LHCN-M2 (cell line): Measurements from ENCODE around the gene FTCDNL1. TPM values are rescaled to one million over a fixed set of nuclear protein-coding genes. Genes with fewer than 3 reads are reported as not detected.

Experiments used
- DNase-seq: peaks from one replicate; pipeline ENCODE4 v3.0.0-alpha.2; 2012; ENCODE audit warnings: low read depth
- total RNA-seq: library from RNA; depleted of rRNA; stranded (reverse); fragments of >200 nt; gene quantifications from 2 replicates; pipeline ENCODE4 v1.2.3, GENCODE V29; 2014; rRNA removed

Gene FTCDNL1
- total RNA-seq, 1 experiment from 2014 or later, result 0.75 TPM

DNA sequence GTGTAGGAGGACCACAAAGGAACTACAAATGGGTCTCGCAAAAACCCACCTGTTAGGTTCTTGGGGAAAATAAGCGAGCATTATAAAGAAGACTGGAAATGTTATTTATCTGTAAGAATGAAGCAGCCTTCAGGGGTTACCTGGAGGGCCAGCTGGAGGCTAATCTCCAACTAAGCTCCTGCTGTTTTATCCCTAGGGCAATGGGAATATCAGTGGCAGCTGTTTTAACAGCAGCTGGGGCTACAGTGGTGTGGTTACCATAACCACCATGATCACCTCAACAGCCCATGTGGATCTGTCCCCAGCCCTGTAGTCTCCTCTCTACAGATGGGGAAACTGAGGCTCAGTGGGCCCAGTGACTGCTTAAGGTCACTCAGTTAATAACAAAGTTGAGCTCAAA is 108.1 kb downstream of the FTCDNL1 start:
- DNase-seq, result no peak

DNA sequence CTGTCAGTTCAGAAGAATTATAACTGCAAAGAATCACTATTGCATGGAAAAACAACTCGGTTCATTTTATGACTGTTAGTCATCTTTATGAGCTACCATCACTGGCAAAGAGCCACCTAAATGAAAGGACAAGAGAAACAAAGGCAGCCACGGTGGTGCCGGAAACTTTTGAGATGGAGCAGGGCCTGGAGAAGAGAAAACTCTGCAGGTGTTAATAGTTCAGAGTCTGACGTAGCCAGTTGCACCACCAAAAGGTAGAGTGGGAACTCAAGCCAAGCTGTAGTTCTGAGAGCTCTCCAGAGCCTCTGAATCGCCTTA is 110.9 kb downstream of the FTCDNL1 start:
- DNase-seq, result no peak

DNA sequence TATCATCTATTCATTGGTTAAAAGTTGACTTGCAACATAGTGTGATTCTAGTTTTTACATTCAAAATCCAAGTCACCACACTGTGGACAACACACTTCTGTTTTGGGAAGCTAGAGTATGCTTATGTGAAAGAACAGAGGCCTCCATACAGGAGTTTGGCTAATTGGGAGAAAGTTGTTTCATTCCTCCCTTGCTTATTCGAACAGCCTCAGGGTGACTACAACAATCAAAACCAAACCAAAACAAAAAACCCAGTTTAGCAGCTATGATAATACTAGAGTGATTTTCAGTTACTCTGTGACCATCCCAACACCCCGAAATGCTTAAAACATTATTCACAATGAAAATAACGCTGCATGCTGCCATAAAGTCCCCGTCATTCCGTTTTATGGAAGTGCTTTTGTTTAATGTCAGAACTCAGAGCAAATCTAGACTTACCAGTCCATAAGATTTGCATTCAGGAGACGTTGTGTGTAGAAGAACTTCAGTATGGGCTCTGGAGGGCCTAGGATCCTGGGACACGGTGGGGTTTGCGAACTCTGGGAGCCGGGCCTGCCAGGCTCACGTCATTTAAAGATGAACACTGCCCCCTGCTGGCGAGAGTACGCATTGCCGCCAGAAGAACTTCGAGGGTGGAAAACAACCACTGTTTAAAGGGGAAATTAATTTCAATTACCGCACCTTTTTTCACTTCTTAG is 111.4 kb downstream of the FTCDNL1 start:
- DNase-seq, result peak; percentile 48

DNA sequence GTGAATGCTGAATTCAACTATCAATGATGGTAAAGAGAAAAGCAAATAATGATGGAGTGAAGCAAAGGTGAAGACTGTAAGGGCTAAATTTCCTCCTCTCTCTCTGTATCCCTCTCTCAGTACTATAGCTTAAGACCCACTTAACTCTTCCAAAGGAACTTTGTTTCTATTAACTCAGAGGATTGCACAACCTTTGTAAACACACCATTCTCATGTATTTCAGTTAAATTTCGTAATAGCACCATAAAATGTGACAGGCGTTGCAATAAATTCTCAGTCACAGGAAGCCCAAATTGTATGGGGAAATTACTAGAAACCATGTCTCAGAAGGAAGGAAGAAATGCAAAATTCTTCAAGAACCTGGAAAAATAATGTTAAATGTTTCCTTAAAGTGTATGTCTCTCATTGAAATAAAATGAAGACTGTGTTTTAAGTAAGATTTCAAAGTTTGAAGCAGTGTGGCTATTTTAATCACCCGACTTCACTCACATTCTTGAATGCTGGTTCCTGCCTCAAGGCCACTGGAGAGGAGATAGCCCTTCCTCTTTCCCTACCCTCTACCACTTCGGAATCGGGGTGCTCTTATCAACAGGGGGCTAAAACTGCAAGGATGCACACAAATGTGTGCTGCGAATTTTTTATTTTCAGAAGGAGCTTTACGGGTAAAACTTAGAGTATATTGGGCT is 112.1 kb downstream of the FTCDNL1 start:
- peak; percentile 34 for DNase-seq

DNA sequence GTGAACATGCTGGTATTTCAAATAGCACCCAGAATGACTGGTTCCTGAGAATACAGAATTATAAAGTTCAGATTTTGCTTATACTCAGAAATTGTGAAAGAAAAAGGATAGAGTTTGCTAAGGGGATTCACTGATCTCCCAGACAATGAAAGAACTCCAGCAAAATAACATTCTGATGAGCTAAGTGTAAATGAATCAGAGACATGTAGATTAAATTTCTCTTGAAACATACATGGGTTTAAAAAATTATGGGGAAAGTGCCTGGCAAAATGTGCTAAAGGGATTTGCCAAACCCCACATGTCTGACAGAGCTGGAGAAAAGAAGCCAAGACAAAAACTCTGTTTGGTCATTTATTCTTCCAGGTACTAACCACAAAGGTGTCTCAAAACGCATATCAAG is 116.3 kb downstream of the FTCDNL1 start:
- no peak for DNase-seq

DNA sequence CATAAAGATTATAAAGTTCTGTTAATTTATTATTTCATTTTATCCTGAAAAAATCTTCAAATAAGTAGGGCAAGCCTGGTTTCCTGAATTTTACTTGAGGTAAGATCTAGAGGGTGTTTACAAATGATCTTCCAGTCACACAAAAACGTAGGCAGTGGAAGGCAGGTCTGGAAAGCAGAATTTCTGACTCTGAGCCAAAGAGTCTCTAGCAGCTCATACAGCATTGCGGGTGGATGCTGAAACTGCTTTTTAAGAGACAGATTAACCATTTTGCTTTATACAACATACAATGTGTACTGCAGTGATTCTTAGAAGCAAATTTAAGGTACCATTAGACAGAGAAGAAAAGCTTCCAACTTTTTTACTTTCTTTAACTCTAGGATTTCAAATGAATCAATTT is 117.0 kb downstream of the FTCDNL1 start:
- no peak for DNase-seq

DNA sequence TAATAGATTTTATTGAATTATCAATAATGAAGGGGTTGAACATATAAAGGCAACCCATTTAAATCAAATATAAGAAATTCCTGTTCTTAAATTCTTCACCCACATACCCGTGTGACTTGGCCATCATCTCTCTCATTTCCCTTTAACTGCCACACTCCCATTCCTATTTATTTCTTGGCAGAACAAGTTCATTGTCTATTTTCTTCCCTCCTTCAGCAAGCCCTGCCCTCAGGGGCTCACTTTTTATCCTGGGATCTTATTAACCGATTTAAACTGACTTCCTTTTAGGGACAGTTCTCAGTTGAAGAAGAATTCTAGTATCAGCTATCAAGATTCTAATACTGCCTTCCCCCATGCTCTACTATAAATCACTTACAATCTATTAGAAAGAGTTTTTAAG is 123.2 kb downstream of the FTCDNL1 start:
- no peak for DNase-seq

DNA sequence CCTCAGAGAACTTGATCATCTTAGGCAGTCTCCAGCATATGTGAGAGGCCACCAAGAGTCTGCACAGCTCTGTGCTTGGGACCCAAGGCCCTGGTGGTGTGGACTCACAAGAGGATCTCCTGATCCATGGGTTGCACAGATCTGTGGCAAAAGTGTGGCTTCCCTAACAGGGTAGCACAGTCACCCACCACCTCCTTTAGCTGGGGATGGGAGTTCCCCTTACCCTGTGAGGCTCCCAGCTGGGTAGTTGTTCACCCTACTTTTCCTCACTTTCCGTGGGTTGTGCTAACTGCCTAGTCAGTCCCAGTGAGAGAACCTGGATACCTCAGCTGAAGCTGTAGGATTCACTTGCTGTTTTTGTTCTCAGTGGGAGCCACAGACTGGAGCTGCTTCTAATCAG is 123.7 kb downstream of the FTCDNL1 start:
- no peak for DNase-seq

DNA sequence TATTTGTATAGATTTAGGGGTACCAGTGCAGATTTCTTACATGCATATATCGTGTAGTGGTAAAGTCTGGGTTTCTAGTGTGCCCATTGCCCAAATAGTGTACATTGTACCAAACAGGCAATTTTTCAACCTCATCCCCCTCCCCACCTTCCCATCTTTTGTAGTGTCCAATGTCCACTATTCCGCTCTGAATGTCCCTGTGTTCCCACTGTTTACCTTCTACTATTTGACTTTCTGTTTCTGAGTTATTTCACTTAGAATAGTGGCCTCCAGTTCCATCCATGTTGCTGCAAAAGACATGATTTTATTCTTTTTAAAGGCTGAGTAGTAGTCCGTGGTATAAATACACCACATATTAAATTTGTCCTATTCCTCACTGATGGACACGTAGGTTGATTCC is 132.9 kb downstream of the FTCDNL1 start:
- no peak for DNase-seq

DNA sequence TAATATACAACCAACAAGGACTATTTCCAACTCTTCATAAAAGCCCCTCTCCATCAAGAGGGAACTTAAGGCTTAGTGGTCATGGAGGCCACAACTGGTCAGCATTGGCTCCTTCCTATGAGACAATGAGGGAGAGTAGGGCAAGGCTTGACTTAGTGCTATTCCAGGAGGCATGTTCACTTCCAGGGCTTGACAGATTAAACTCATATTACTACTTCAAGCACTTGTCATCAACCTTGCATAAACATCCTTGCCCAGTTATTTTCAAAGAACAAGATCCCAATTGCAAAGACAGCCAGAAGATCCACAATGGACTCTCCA is 133.4 kb downstream of the FTCDNL1 start:
- DNase-seq, result no peak

DNA sequence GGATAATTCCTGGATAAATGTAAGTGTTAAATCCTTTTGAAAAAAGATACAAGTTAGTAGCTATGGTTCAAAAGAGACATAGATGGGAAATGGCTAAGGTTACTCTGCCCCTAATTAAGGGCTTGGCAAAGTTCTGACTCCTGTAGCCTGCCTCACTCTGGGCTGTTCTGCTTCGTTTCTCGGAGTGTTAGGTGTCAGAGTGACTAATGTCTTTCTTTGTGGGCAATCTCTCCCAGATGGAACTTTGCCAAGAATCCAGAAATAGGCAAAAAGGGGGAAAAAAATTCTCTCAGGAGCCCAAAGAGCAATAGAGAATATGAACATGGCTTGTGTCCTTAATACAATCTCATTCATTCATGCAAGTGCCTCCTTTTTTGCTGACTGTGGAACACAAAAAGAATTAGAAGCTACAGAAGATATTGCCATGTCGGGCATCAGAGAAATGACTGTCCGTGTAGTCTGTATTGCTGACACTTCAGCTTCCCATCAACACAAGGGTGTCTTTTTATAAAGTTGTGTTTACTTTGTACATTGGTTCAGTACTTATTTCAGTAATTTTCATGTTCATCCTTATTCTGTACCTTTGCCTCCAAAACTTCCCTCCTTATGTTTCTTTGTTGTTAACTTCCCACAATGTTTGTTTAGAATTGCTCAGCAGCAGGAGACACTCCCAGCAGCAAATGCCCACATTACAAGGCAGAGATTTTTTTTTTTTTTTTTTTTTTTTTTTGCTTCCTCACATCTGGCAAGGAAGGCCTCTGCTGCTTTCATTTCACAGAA is 134.0 kb downstream of the FTCDNL1 start:
- DNase-seq, result peak; percentile 39

DNA sequence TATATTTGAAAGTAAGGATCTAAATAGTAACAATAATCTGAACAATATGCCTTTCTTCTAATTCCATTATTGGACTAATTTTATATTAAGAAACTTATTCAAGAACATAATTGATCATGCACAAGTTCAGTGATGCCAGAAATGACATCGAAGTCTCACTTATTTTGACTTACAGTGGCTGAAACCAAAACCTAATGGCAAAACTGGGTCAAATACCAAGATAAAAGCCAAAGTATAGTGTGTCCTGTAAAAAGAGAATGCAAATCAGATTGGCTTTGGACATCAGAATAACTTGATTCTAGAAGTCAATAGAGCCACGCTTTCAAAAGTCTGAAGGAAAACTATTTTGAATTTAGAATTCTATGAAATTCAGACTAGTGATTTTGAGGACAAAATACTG is 137.2 kb downstream of the FTCDNL1 start:
- no peak for DNase-seq

DNA sequence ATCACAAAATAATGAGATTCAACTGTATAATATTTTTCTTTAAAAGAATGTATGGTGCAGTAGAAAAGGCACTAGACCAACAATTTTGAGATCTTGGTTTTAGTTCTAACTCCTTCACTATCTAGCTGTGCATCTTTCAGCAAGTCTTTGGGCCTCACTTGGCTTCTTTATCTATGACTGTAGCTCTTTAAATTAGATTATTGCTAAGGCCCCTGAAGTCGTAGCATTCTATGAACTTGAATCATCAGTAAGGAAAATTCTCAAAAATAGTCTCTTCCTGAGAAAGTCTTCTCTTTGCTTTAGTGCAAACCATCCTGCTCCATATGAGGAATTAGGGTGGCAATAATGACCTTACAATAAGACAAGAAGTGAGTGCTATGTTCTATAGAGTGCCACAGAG is 140.4 kb downstream of the FTCDNL1 start:
- DNase-seq, result no peak

Other genes with a start within 250 kb of the FTCDNL1 start
- gene C2orf69, start 60.1 kb upstream of the FTCDNL1 start, total RNA-seq, result 18.7 and 23.2 TPM in 2 replicates
- gene TYW5, start 104.3 kb upstream of the FTCDNL1 start, total RNA-seq, result 4.4 and 5.0 TPM in 2 replicates
- gene MAIP1, start 104.4 kb upstream of the FTCDNL1 start, total RNA-seq, result 23.2 and 26.7 TPM in 2 replicates